Measurements from ENCODE around the gene TNFRSF25. TPM values are rescaled to one million over a fixed set of nuclear protein-coding genes. Genes with fewer than 3 reads are reported as not detected.

The TNFRSF25 gene
- total and polyA plus RNA-seq, 10 of the 15 experiments (the other 5 are each of a cell fraction or from before 2014, with no cell fraction given): 0.23 to 8.6 (median 0.46) TPM; not detected in 5

DNA sequence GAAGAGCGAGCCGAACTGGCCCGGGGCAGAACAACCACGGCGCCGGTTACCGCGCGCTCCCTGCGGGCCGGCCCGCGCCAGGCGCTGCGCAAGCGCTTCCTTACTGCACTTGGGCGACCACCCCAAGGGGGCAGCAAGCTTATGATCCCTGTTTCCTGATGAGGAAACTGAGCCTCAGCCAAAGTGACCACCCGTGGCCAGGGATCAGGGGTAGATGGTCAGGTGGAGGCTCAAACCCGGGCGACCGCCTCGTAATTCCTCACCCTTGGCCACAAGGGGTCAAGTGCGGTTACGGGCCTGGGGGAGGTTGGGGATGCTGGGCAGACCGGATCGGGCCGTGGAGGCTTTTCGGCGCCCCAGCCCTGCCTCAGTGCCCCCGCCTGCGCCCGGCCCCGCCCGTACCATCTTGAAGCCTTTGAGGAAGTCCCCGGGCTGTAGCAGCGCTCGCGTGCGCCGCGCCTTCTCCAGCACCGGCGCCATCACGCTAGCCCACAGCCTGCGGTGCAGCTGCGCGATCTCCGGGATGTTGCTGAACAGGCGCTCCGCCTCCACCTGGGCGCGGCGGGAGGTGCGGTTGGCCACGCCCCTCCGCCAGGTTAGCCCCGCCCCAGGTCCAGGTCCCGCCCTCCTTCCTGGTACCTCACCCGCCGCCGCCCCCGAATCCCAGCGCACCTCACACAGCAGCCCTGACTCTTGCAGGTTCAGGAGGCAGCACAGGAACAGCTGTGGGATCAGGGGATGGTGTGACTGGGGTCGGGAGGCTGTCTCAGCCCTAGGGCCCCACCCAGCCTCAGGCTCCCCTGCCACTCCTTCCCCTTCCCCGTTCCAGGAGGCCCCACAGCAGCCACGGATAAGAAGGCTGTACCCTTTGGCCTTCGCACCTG lies 5.4 kb upstream of the TNFRSF25 start:
- Histone ChIP-seq H2AFZ (ENCODE audit: control insufficient read depth, low read depth, low read length) (no peak overlapping the region), H3K9me3 (replicated peaks; ENCODE audit: control insufficient read depth, insufficient read depth, low read length) (no peaks in the 10 kb centered on the region), H3K27me3 (replicated peaks in 1 of 2; ENCODE audit: control insufficient read depth in 2 of 2, insufficient read depth in 2 of 2, low read length in 1 of 2) (no peaks in the 10 kb centered on the region; a peak in 2 of 4 replicates), H3K36me3 (ENCODE audit: control insufficient read depth in 2 of 2, insufficient read depth in 2 of 2, low read length in 1 of 2) (no peaks in the 10 kb centered on the region), H3K9ac (ENCODE audit: control insufficient read depth, insufficient read depth, low read length) (no peak overlapping the region), H3K79me2 (ENCODE audit: control insufficient read depth, insufficient read depth, low read length) (no peaks in the 10 kb centered on the region), H3K4me2 (ENCODE audit: control insufficient read depth, insufficient read depth) (no peak overlapping the region), H3K4me1 (ENCODE audit: control insufficient read depth, insufficient read depth, low read length) (no peaks in the 10 kb centered on the region), H4K20me1 (ENCODE audit: control insufficient read depth, insufficient read depth) (no peaks in the 10 kb centered on the region), H3K27ac (ENCODE audit: control insufficient read depth, insufficient read depth) (no peak overlapping the region), H3K4me3 (no peak overlapping the region)
- DNase-seq (ENCODE audit: low read depth, low spot score) (no peak), ATAC-seq (no peak), FAIRE-seq (no peak)
- TF ChIP-seq RFX5 (IDR thresholded peaks at IDR 0.05; ENCODE audit: low read depth, low read length): no peak
- no peak for TF ChIP-seq GABPA (IDR thresholded peaks at IDR 0.05; ENCODE audit: low read depth)
- TF ChIP-seq SRF (IDR thresholded peaks at IDR 0.05; ENCODE audit: low read depth in 2 of 2, low read length in 2 of 2): no peak
- TF ChIP-seq SUZ12 (IDR thresholded peaks at IDR 0.05; ENCODE audit: unreplicated experiment): no peak
- TF ChIP-seq YBX1 (IDR thresholded peaks at IDR 0.05): no peak
- TF ChIP-seq NRF1 (conservative IDR thresholded peaks at IDR 0.05; ENCODE audit: low read depth, low read length): no peak
- no peak for TF ChIP-seq ETV6 (conservative IDR thresholded peaks at IDR 0.05 in 1 of 2, IDR thresholded peaks at IDR 0.05 in 1 of 2; ENCODE audit: borderline replicate concordance in 1 of 2, low read depth in 1 of 2)
- TF ChIP-seq TARDBP (IDR thresholded peaks at IDR 0.05; ENCODE audit: borderline replicate concordance): no peak
- no peak for TF ChIP-seq RUNX3 (IDR thresholded peaks at IDR 0.05; ENCODE audit: low read length)
- TF ChIP-seq SMC3 (IDR thresholded peaks at IDR 0.05; ENCODE audit: borderline replicate concordance, low read length): no peak
- TF ChIP-seq, protein P1, sequence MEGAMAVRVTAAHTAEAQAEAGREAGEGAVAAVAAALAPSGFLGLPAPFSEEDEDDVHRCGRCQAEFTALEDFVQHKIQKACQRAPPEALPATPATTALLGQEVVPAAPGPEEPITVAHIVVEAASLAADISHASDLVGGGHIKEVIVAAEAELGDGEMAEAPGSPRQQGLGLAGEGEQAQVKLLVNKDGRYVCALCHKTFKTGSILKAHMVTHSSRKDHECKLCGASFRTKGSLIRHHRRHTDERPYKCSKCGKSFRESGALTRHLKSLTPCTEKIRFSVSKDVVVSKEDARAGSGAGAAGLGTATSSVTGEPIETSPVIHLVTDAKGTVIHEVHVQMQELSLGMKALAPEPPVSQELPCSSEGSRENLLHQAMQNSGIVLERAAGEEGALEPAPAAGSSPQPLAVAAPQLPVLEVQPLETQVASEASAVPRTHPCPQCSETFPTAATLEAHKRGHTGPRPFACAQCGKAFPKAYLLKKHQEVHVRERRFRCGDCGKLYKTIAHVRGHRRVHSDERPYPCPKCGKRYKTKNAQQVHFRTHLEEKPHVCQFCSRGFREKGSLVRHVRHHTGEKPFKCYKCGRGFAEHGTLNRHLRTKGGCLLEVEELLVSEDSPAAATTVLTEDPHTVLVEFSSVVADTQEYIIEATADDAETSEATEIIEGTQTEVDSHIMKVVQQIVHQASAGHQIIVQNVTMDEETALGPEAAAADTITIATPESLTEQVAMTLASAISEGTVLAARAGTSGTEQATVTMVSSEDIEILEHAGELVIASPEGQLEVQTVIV (IDR thresholded peaks at IDR 0.05; ENCODE audit: borderline replicate concordance, partially characterized antibody): no peak
- no peak for TF ChIP-seq NFYB (IDR thresholded peaks at IDR 0.05; ENCODE audit: insufficient read depth, low read depth, low read length)
- TF ChIP-seq YY1 (IDR thresholded peaks at IDR 0.05; ENCODE audit: low read depth, low read length): no peak
- no peak for TF ChIP-seq NR2F1 (conservative IDR thresholded peaks at IDR 0.05)
- no peak for TF ChIP-seq JUNB (IDR thresholded peaks at IDR 0.05)
- in situ Hi-C loops (cut with MboI): no loop called here
- ChIA-PET RAD21 (ENCODE audit: unreplicated experiment) (no interaction called here), CTCF (interaction anchor here (0.8 kb wide), 1 partner anchor 32 kb away, joined by 3 read pairs; no protein-coding TSS in a partner anchor), SMC1A (ENCODE audit: uncharacterized antibody, unreplicated experiment) (no interaction called here), POLR2A (no interaction called here)
- intact Hi-C loops (cut with micrococcal nuclease; ENCODE audit: unreplicated experiment): no loop called here
- WGBS (ENCODE audit: insufficient coverage, insufficient replicate concordance, low lambda C conversion rate, missing lambda C conversion rate): 88% methylated on average over 51 of the region's 67 CpGs
- BruUV-seq (replicated peaks): no TSS peak
